Heart left ventricle (tissue), 16 donors: ENCODE results near the gene MAGI1. TPM values are rescaled to one million over a fixed set of nuclear protein-coding genes. Genes with fewer than 3 reads are reported as not detected.

Experiments
- ATAC-seq, 4 donors: fragments of 200-7000 bp; cut with Tn5 transposase; one replicate each; pipeline ENCODE4 v1.9.1; 2020 to 2022; ENCODE audit warnings: moderate library complexity in 4 of 4, mild to moderate bottlenecking in 3 of 4, moderate number of reproducible peaks in 1 of 4
- DNase-seq, 5 donors: peaks; one replicate each; pipeline ENCODE4 v3.0.0-alpha.2; 2020
- H3K27ac ChIP-seq, 12 donors: fragments of 200-600 bp; sonication (generic) in 4 of 12; one replicate each; pipeline versions ENCODE4 v1.5.0 to v1.8.0; 2016 to 2022; ENCODE audit warnings: mild to moderate bottlenecking in 2 of 12
- H3K27me3 ChIP-seq, 9 donors: fragments of 200-600 bp; sonication (generic) in 2 of 9; one replicate each; pipeline versions ENCODE4 v1.5.1 to v1.8.0; 2016 to 2022; ENCODE audit warnings: mild to moderate bottlenecking in 3 of 9
- H3K36me3 ChIP-seq, 9 donors: fragments of 200-600 bp; sonication (generic) in 2 of 9; one replicate each; pipeline versions ENCODE4 v1.5.0 to v1.8.0; 2018 to 2022; ENCODE audit warnings: mild to moderate bottlenecking in 2 of 9
- H3K4me1 ChIP-seq, 12 donors: fragments of 200-600 bp; sonication (generic) in 4 of 12; one replicate each; pipeline versions ENCODE4 v1.5.0 to v1.8.0; 2016 to 2022; ENCODE audit warnings: mild to moderate bottlenecking in 3 of 12
- H3K4me3 ChIP-seq, 12 donors: fragments of 200-600 bp; sonication (generic) in 4 of 12; one replicate each; pipeline versions ENCODE4 v1.5.0 to v1.8.0; 2017 to 2022; ENCODE audit warnings: mild to moderate bottlenecking in 9 of 12, moderate library complexity in 4 of 12
- H3K9me3 ChIP-seq, 12 donors: fragments of 200-600 bp; sonication (generic) in 4 of 12; one replicate each; pipeline versions ENCODE4 v1.5.0 to v1.8.0; 2016 to 2022; ENCODE audit warnings: mild to moderate bottlenecking in 1 of 12
- CTCF ChIP-seq, 12 donors: fragments of 200-600 bp; sonication (generic) in 4 of 12; IDR thresholded peaks; one replicate each; pipeline versions ENCODE4 v1.5.0 to v1.8.0; 2018 to 2022; ENCODE audit warnings: antibody characterized with exemption in 12 of 12, mild to moderate bottlenecking in 5 of 12
- POLR2A ChIP-seq, 2 donors: fragments of 450-650 bp; IDR thresholded peaks; one replicate each; pipeline ENCODE4 v1.6.1; 2017; ENCODE audit warnings: antibody characterized with exemption in 2 of 2, mild to moderate bottlenecking in 2 of 2, moderate library complexity in 2 of 2
- WGBS, 4 donors: extraction: QIAGEN DNeasy Blood & Tissue Kit in 2 of 4; methylation state at CpG; one replicate each; pipeline versions ENCODE4 v1.1.5 to v1.1.7; 2013 to 2018; 5-methylcytosine and 5-hydroxymethylcytosine counted together
- intact Hi-C, 10 donors: fragments of 100-400 bp; cut with DNase I; formaldehyde crosslinking; loops; one replicate each; pipeline versions ENCODE4 v1.11.1 to v1.14.2; 2022
- polyA plus RNA-seq, 2 donors: library from polyadenylated mRNA; stranded (reverse); fragments of 200-250 nt; gene quantifications; one replicate each; pipeline ENCODE4 v1.2.3, GENCODE V29; 2013
- total RNA-seq, 9 donors: library from RNA; depleted of rRNA in 2 of 9; stranded (reverse); fragments of >200 nt in 2 of 9; fragmentation: NEBNext Ultra II Directional in 3 of 9; extraction: Animal tissue kit (Norgen Biotek cat#: 25700) in 3 of 9; gene quantifications; one replicate each; pipeline versions ENCODE4 v1.1.0 to v1.2.4, GENCODE V29; 2016 to 2023
- donor health status: ischemic (EF 13 %, LVEDD 7.1; RV severe dilation, severe dysfunction).
- donor health status: healthy with polysubstance abuse.
- donor health status: DM: no; HTN: yes; CAD: no.
- donor health status: DM: no; HTN: no; CAD: no.
- donor health status: ischemic (EF 25% LVEDD 6.9; RV normal size, moderate dysfunction).
- donor health status: ischemic (EF 25% LVEDD 5.7; RV mildly dilated, moderate dysfunction).
- donor health status: healthy.
- donor health status: DM: yes; HTN: yes; CAD: no.
- donor health status: ischemic (EF 35%, LVEDD 5.7; RV mildly dilated, moderate dysfunction).
- donor health status: nonischemic (EF 11% LVEDD 7.7; RV severe dilation, severe dysfunction).
- donor health status: DM: yes; HTN: yes; CAD: no.
- donor health status: PGD.
- donor health status: ischemic (EF 29% LVEDD 5.4; RV normal size, mild dysfunction).
- donor health status: nonischemic (EF 23%, LVEDD 6.1; RV moderate dilation, normal function).

Gene MAGI1
- total and polyA plus RNA-seq, 11 donors: 18.5 to 52.1 (median 31.4) TPM

- ATAC-seq: peak in 3 of 4 donors; percentile 14 to 81 (median 79)
- Histone ChIP-seq H3K27me3 (no peaks in the 10 kb centered on the region), H3K4me3 (no peak overlapping the region), H3K4me1 (peaks cover 0 to 47% (median 10%) of the 10 kb centered on the region in 12 donors), H3K9me3 (no peaks in the 10 kb centered on the region), H3K27ac (peak overlapping the region in 2 of 12 donors; percentile 14 to 18), H3K36me3 (no peaks in the 10 kb centered on the region)
- WGBS, 4 donors: 54 to 61% (median 57%) methylated on average over 6 of the region's 6 CpGs
- TF ChIP-seq CTCF (IDR thresholded peaks at IDR 0.05) (no peak), POLR2A (IDR thresholded peaks at IDR 0.05) (no peak)
- DNase-seq: no peak
- intact Hi-C loops: loop anchor here in 2 of 10 donors (5.0 to 10.0 kb wide), 2 partner anchors 76 to 177 kb away; no protein-coding TSS in a partner anchor
These were observed 480.7 kb downstream of the MAGI1 start for GRCh38 chr3:65557899-65558564.

- whole genome bisulfite sequencing, 4 donors: 57 to 59% (median 59%) methylated on average over 5 of the region's 5 CpGs
- DNase-seq: no peak
- H3K9me3 ChIP-seq: no peaks in the 10 kb centered on the region
These were observed 481.7 kb downstream of the MAGI1 start for GRCh38 chr3:65556934-65557577.

GRCh38 chr3:65552434-65552833 is 486.3 kb downstream of the MAGI1 start:
- Histone ChIP-seq H3K36me3 (no peaks in the 10 kb centered on the region), H3K4me3 (no peak overlapping the region), H3K27ac (no peak overlapping the region), H3K27me3 (peaks cover 0 to 8% (median 0%) of the 10 kb centered on the region in 9 donors), H3K4me1 (peaks cover 0 to 50% (median 18%) of the 10 kb centered on the region in 12 donors), H3K9me3 (no peaks in the 10 kb centered on the region)
- DNase-seq (no peak), ATAC-seq (no peak)
- intact Hi-C loops: loop anchor here in 1 of 10 donors (10.0 kb wide), 1 partner anchor 182 kb away; no protein-coding TSS in a partner anchor
- 91 to 100% (median 93%) methylated on average over 1 of the region's 1 CpG for WGBS, 4 donors
- TF ChIP-seq POLR2A (IDR thresholded peaks at IDR 0.05): no peak

More at GRCh38 chr3:65556934-65557577, 481.7 kb downstream of the MAGI1 start:
- intact Hi-C loops: loop anchor here in 2 of 10 donors (5.0 to 10.0 kb wide), 2 partner anchors 75 to 178 kb away; no protein-coding TSS in a partner anchor
- Histone ChIP-seq H3K4me1 (peaks cover 0 to 45% (median 10%) of the 10 kb centered on the region in 12 donors), H3K27me3 (no peaks in the 10 kb centered on the region), H3K36me3 (no peaks in the 10 kb centered on the region), H3K27ac (no peak overlapping the region), H3K4me3 (no peak overlapping the region)
- ATAC-seq: peak in 3 of 4 donors; percentile 14 to 27 (median 21)
- TF ChIP-seq CTCF (IDR thresholded peaks at IDR 0.05) (no peak), POLR2A (IDR thresholded peaks at IDR 0.05) (no peak)

GRCh38 chr3:65551945-65552344 is 486.8 kb downstream of the MAGI1 start:
- no peak for DNase-seq
- ATAC-seq: peak in 2 of 4 donors; percentile 22 to 43
- Histone ChIP-seq H3K27ac (peak overlapping the region in 1 of 12 donors; percentile 37), H3K4me3 (no peak overlapping the region), H3K27me3 (peaks cover 0 to 8% (median 0%) of the 10 kb centered on the region in 9 donors), H3K4me1 (peaks cover 0 to 45% (median 19%) of the 10 kb centered on the region in 12 donors), H3K36me3 (no peaks in the 10 kb centered on the region), H3K9me3 (no peaks in the 10 kb centered on the region)
- 35 to 47% (median 42%) methylated on average over 1 of the region's 1 CpG for WGBS, 4 donors
- TF ChIP-seq POLR2A (IDR thresholded peaks at IDR 0.05): no peak
- TF ChIP-seq CTCF (IDR thresholded peaks at IDR 0.05): no peak
- intact Hi-C loops: loop anchor here in 1 of 10 donors (10.0 kb wide), 1 partner anchor 183 kb away; no protein-coding TSS in a partner anchor
